C4-2B (cell line): Measurements from ENCODE around the gene LRBA.

Experiments
- CTCF ChIP-seq: fragments of 450-650 bp; conservative IDR thresholded peaks from 2 replicates; pipeline ENCODE4 v1.5.1; 2017; ENCODE audit warnings: mild to moderate bottlenecking
- ZFX ChIP-seq: fragments of 450-650 bp; IDR thresholded peaks from 2 replicates; pipeline ENCODE4 v1.6.1; 2017

- TF ChIP-seq CTCF = no peak
- no peak for TF ChIP-seq ZFX
These were observed 696.1 kb downstream of the LRBA start for GRCh38 chr4:150318971-150319370.
